Activated CD8-positive, alpha-beta memory T cell treated with anti-CD3 and anti-CD28 coated beads, Interleukin-2, amount 50 U/mL, for 48 hours (primary cell): ENCODE data around the gene CCIN.

Source experiments
- DNase-seq: peaks from one replicate; pipeline ENCODE4 v3.0.0-alpha.2; 2020

The CCIN gene

DNA sequence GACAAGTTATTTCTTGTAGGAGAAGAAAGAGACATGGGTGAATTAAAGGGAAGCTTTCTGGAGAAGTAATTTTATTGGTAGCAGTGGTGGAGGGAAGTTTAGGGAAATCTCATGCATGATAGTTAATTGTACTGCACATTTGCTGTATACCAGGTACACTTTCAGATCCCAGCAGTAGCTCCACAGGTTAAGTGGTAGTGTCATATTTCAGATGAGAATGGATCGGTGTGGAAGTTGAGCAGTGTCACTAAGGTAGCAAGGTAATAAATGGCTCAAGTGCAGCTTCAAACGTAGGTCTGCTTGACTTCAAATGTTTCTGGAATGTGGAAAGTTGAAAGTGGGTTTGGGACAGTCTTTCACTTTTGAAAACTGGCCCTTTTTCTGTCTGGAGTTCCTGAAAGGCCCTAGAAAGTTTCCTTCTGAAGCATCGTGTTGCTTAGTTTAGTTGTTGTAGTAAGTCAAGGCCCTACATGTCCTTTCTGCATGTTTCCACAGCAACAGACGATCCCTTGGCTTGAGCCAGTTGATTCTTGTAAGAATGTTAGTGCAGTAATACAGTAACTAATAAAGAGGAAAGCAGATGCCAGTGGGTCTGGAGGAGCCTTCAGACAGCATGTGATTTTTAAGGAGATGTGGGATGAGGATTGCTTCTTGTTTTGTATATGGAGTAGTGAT, 25.3 kb downstream of the CCIN start:
- no peak for DNase-seq

DNA sequence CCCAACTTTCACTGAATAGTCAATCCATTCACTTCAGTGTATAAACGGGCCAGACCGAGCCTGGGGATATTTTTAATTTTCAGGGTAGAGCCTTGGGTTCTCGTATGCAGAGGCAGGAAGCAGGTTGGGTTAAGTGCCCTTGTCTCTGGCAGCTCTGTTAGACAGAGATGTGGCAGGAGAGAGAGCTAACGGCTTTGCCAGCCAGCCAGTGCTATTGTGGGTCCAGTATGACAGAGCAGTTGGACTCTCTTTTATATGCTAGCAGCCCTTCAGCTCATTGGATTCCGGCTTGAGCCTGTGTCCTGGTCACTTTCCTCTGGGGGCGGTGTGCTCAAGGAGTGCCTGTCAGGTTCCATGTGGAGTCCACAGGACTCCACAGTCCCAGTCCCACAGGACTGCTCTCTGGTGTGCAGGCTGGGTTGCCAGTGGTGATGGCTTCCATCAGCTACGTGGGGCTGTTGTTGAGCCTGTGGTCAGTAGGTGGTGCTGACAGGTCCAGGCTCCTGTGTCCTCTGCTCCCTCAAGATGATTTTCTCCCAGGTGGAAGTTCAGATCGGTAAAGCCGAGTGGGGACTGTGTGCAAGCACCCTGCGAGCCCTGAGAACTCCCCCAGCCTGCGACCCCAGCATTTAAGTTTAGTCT, 35.8 kb downstream of the CCIN start:
- DNase-seq, result no peak

DNA sequence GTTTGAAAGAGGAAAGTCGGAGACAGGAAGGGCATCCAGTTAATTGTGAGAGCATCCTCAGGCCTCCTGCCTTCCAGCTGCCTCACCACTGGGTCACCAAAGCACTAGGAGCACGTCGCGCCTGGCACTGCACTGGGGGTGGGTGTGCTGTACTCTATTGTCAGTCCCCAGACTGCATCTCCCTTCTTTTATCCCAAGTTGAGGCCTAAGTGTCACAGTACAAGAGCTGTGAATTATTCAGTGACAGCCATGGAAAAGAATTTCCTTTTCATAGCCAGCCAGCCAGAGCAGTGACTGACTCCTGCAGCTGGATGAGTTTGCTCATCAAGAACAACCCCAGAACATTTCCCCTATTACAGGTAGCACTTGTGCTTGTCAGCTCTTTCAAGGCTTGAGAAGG, 37.8 kb downstream of the CCIN start:
- DNase-seq, result no peak

DNA sequence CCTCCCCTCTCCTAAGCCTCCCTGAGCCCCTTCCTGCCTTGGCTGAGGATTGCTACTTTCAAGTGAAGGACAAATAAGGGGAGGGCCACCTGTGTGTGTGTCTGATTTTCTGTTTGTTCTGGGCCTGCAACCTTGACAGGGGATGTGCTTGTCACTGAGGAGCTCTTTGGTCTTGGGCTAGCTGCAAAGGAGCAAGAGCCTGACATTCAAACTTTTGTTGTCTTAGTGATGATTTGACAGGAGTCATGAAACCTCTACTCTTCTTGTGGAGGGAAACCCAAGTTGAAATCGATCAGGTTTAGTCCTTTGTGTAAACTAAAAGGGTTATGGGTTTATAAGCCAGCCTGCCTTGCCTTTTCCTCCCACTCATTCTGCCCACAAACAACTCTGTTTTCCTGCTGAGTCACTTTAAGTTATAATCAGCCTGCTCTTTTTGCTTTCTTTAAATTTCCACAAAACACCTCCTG, 38.4 kb downstream of the CCIN start:
- DNase-seq, result no peak

DNA sequence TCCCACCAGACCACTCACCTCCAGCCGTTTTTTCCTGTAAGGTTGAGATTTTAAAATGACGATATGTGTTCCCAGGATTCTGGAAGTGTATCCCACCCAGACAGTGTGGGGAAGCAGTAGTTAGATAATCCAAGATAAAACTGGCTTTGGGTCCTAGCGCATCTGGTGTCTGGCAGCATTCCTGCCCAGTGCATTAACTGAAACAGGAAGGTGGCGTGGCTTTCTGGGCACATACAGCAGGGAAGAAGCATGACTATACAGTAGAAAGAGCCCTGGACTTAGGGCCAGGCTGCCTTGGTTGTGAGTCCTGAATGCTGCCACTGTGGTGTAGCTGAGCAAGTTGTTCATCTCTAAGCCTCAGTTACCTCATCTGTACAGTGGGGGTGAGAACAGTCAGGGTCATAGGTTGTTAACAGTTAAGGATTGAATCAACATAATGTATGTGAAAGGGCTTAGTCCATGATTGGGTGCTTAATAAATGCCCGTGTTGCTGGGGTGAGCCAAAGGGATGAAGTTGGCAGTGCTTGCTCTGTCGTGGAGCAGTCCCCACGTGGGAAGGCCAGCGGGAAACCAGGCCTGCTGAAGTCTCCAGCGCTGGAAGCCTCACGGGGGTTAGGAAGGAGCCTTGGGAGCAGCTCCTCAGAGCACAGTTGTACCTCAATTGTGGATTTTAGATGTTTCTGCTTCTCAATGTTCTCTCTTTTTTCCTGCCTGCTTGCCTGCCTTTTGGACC, 39.5 kb downstream of the CCIN start:
- no peak for DNase-seq

DNA sequence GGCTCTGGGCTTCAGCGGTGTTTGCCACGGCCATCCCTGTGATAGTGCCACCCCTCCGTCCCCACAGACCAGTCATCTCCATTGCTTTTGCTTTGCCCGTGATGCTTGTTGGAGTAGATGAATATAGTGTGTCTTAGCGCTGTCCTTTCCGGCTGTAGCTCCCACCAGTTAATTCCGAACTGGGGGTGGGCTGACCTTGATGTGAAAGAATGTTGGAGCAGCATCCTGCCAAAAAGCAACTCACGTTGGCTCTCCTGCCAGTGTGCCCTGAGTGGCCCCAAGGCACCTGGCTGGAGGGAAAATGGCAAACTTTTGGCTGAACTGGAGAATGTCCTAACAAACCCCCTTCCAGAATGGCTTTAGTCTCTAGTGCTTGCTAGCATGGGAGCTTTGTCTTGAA, 41.5 kb downstream of the CCIN start:
- no peak for DNase-seq

DNA sequence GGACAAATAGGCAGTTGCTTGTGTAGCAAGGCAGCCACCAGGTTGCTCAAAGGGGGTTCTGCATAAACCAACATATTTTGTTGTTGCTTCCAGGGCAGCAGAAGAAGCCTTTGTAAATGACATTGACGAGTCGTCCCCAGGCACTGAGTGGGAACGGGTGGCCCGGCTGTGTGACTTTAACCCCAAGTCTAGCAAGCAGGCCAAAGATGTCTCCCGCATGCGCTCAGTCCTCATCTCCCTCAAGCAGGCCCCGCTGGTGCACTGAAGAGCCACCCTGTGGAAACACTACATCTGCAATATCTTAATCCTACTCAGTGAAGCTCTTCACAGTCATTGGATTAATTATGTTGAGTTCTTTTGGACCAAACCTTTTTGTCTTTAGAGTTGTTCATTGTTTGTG, 42.3 kb downstream of the CCIN start:
- no peak for DNase-seq

DNA sequence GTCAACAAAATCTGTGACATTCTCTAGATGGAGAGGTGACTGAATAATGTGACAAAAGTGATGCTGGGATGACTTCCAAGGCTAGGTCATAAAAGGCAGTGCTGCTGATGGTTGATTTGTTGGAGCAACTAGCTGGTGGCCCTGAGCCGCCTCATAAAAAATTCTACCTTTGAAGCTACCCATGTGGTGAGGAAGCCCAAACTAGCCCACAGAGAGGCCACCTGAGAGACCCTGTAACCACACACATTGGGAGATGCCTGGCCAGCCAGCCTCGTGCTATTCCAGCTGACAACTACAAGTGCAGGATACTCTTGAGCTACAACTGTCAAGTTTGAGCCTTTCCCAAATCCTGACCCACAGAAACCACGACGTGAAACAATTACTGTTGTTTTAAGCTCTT, 44.2 kb downstream of the CCIN start:
- DNase-seq, result no peak

DNA sequence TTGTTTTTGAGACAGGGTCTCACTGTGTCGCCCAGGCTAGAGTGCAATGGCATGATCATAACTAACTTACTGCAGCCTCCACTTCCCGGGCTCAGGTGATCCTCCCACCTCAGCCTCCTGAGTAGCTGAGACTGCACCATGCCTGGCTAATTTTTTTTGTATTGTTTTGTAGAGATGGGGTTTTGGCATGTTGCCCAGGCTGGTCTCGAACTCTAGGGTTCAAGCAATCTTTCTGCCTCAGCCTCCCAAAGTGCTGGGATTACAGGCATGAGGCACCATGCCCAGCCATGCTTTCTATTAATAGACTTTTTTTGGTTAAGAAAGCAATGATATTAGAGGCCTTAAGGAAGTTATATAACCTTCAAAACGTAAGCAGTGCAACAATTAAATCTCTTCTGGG, 44.8 kb downstream of the CCIN start:
- DNase-seq, result no peak

DNA sequence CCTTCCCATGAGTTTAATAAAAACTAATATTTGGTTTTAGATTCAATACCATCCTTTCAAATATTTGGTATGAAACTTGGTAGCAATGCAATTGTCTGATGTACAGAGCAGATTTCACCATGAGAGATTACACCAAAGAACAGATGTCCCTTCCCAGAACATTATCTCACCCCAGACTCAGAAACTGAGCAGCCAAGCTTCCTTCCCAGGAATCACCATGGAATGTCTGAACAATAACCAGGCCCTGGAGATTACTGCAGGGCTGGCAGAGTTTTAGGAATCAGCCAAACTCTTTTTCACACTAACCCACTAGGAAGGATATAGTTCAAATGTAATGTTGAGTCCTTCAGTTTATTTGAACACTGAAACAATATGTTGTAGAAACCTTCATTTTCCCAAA, 45.4 kb downstream of the CCIN start:
- no peak for DNase-seq

DNA sequence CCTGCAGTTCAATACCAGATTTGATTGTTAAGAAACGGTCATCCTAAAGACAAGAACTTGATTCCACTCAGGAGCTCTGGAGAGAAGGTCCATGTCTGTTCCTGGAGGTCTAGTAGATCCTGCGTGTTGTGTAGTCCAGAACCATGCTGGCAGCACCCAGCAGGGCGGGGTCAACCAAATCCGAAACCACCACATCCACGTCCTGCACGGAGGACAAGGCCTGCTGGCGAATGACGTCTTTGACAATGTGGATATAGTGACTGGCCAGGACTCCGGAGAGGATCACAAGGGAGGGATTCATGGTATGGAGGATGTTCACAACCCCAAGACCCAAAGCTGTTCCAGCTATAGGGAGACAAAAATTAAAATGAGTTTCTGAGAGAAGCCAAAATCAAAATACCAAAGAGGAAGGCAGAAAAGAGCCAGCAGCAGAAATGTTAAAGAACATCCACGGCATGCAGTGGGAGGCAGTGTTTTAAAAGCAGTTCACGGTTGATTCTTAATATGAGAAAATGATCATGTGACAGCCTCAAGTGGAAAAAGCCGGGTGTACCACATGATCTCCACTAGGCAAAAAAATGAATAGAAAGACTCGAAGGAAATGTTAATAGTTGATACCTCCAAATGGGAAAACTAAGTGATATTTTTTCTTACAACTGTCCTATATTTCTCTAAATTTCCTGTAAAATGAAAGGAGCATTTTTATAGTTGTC, 48.2 kb downstream of the CCIN start:
- DNase-seq, result no peak

DNA sequence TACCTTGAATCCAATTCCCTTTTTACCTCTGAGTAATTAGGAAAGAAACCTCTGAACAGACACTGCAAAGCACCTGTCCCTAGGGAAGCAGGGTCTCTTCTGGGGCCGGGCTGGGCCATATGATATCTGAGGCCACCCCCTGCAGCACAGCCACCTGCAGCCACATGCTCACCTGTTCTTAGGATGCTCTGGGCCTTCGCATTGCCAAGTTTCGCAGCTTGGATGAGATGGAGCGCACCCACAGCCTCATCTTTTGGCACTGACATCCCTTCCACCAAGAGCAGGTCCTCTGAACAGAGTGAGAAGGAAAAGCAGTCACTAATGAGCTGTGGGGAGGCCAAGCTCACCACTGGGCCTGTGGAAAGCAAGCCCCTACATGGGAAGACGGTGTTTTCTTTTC, 48.8 kb downstream of the CCIN start:
- DNase-seq, result no peak

DNA sequence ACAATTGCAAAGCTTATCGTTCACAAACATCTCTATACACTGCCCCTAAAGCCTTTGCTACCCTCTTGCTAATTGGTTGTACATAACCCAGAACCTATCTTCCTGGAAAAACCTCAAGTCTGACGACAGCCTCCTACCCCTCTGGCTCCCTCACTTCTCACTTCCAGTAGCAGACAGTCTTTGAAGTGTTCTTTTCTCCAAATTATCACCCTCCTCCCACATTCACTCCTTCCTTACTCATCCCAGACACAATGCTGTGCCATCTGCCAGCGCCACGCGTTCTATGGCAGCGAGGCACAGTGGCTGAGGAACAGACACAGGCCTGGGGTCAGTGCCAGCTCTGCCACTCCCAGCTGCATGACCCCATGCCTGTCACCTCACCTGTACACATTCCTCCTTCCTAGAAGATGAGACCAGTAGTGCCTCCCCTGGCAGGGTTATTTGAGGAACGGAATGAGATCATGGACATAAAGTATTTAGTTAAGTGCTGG, 49.3 kb downstream of the CCIN start:
- no peak for DNase-seq
